OCI-LY1 (cell line): Measurements from ENCODE around the gene RBM20.

Experiments
- EZH2 ChIP-seq: fragments of 200-600 bp; sonication (generic), shearing (Covaris generic); IDR thresholded peaks from 2 replicates; pipeline ENCODE4 v1.8.0; 2017; ENCODE audit warnings: borderline replicate concordance, mixed run types, mild to moderate bottlenecking, antibody characterized with exemption, low read length, moderate library complexity, mixed read lengths
- TF ChIP-seq, protein P1 (sequence below): fragments of 200-600 bp; sonication (generic), shearing (Covaris generic); IDR thresholded peaks from 2 replicates; pipeline ENCODE4 v1.5.1; 2017; ENCODE audit warnings: mild to moderate bottlenecking, antibody characterized with exemption, low read length, moderate library complexity, mixed read lengths

- TF ChIP-seq, protein P1, sequence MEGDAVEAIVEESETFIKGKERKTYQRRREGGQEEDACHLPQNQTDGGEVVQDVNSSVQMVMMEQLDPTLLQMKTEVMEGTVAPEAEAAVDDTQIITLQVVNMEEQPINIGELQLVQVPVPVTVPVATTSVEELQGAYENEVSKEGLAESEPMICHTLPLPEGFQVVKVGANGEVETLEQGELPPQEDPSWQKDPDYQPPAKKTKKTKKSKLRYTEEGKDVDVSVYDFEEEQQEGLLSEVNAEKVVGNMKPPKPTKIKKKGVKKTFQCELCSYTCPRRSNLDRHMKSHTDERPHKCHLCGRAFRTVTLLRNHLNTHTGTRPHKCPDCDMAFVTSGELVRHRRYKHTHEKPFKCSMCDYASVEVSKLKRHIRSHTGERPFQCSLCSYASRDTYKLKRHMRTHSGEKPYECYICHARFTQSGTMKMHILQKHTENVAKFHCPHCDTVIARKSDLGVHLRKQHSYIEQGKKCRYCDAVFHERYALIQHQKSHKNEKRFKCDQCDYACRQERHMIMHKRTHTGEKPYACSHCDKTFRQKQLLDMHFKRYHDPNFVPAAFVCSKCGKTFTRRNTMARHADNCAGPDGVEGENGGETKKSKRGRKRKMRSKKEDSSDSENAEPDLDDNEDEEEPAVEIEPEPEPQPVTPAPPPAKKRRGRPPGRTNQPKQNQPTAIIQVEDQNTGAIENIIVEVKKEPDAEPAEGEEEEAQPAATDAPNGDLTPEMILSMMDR, result no peak
- TF ChIP-seq EZH2, result no peak
These were observed 14.0 kb downstream of the RBM20 start for GRCh38 chr10:110657973-110658691.
